Kidney (tissue), 14 donors: ENCODE measurements around the gene NCS1. TPM values are rescaled to one million over a fixed set of nuclear protein-coding genes. Genes with fewer than 3 reads are reported as not detected.
A peak's percentile ranks its signal among the peaks of the same experiment; 100 is the strongest.

Experiments used
- DNase-seq, 5 donors: peaks; one replicate each; pipeline ENCODE4 v3.0.0-alpha.2; 2013 to 2020
- FAIRE-seq: peaks from 2 replicates; lab custom pipeline; 2012; peaks lifted over from hg19 to GRCh38; lab: Jason Lieb, UNC
- H3K27ac ChIP-seq, 2 donors: one replicate each; pipeline ENCODE4 v1.7.0; 2013; ENCODE audit warnings: low read depth in 2 of 2, low read length in 2 of 2, inconsistent platforms in 1 of 2
- H3K27me3 ChIP-seq: one replicate; pipeline ENCODE4 v1.7.1; 2013; ENCODE audit warnings: low read length, inconsistent platforms; ENCODE audit not compliant: control insufficient read depth, insufficient read depth
- H3K36me3 ChIP-seq, 3 donors: one replicate each; pipeline versions ENCODE4 v1.7.0 to v1.7.1; 2013; ENCODE audit warnings: low read length in 3 of 3, control low read depth in 1 of 3, inconsistent platforms in 1 of 3; ENCODE audit not compliant: insufficient read depth in 3 of 3, control insufficient read depth in 2 of 3
- H3K4me1 ChIP-seq, 3 donors: one replicate each; pipeline versions ENCODE4 v1.7.0 to v1.7.1; 2013; ENCODE audit warnings: low read length in 3 of 3, inconsistent platforms in 1 of 3, low read depth in 1 of 3; ENCODE audit not compliant: control insufficient read depth in 2 of 3, insufficient read depth in 2 of 3
- H3K4me3 ChIP-seq, 3 donors: one replicate each; pipeline versions ENCODE4 v1.7.0 to v1.8.1; 2013; ENCODE audit warnings: low read length in 3 of 3, control low read depth in 1 of 3, inconsistent platforms in 1 of 3
- H3K9ac ChIP-seq, 3 donors: one replicate each; pipeline versions ENCODE4 v1.7.0 to v1.7.1; 2013; ENCODE audit warnings: low read length in 3 of 3, control low read depth in 1 of 3, inconsistent platforms in 1 of 3
- H3K9me3 ChIP-seq, 3 donors: one replicate each; pipeline versions ENCODE4 v1.7.0 to v1.7.1; 2013; ENCODE audit warnings: low read length in 3 of 3, control low read depth in 1 of 3, inconsistent platforms in 1 of 3; ENCODE audit not compliant: control insufficient read depth in 2 of 3, insufficient read depth in 1 of 3
- CTCF ChIP-seq: IDR thresholded peaks from 3 replicates; pipeline ENCODE4 v1.5.1; 2012; ENCODE audit warnings: mild to moderate bottlenecking, moderate library complexity, borderline replicate concordance; ENCODE audit not compliant: insufficient read depth; ENCODE audit errors: extremely low read depth
- intact Hi-C: fragments of 100-400 bp; cut with DNase I; formaldehyde crosslinking; loops from one replicate; pipeline ENCODE4 v1.11.1; 2022
- polyA plus RNA-seq: library from polyadenylated mRNA; stranded (reverse); fragments of 350-450 nt; fragmentation: Illumina TruSeq; extraction: RNeasy Lipid Tissue Mini Kit (QIAGEN cat#74804); gene quantifications from one replicate; pipeline ENCODE4 v1.2.3, GENCODE V29; 2014; ENCODE audit warnings: low read depth, low replicate concordance; ENCODE audit not compliant: insufficient read depth
- total RNA-seq: library from RNA; stranded (reverse); fragmentation: NEBNext Ultra II Directional; extraction: Animal tissue kit (Norgen Biotek cat#: 25700); gene quantifications from one replicate; pipeline ENCODE4 v1.2.1, GENCODE V29; 2021
- donor health status: control.
- donor health status: control.
- donor health status: control.
- donor health status: control.
- donor health status: control.
- donor health status: DM: yes; HTN: yes; CAD: no.
- donor health status: Normal renal cell carcinoma (clear cell type).

Gene NCS1
- total and polyA plus RNA-seq, 2 donors from 2014 or later, result 27.7 to 37.4 TPM

- FAIRE-seq, result no peak
- H3K36me3 ChIP-seq, result peaks cover 0 to 5% (median 0%) of the 10 kb centered on the region in 3 donors
- no peak for DNase-seq
- no peak overlapping the region for H3K9ac ChIP-seq
- H3K4me3 ChIP-seq, result no peak overlapping the region
- no peak for TF ChIP-seq CTCF
- intact Hi-C loops, result loop anchor here (10.0 kb wide), 1 partner anchor 119 kb away; no protein-coding TSS in a partner anchor
- H3K4me1 ChIP-seq, result no peaks in the 10 kb centered on the region
- H3K9me3 ChIP-seq, result no peaks in the 10 kb centered on the region
- no peak overlapping the region for H3K27ac ChIP-seq
- H3K27me3 ChIP-seq, result no peaks in the 10 kb centered on the region
Measured at GRCh38 chr9:130233587-130233945, 61.4 kb downstream of the NCS1 start.

GRCh38 chr9:130234340-130235260, 62.4 kb downstream of the NCS1 start:
- Histone ChIP-seq H3K4me1 (no peaks in the 10 kb centered on the region), H3K27ac (no peak overlapping the region), H3K9me3 (no peaks in the 10 kb centered on the region), H3K36me3 (peaks cover 0 to 5% (median 0%) of the 10 kb centered on the region in 3 donors), H3K27me3 (no peaks in the 10 kb centered on the region), H3K4me3 (no peak overlapping the region), H3K9ac (no peak overlapping the region)
- no peak for DNase-seq
- no peak for TF ChIP-seq CTCF
- no peak for FAIRE-seq
- intact Hi-C loops, result loop anchor here (10.0 kb wide), 1 partner anchor 120 kb away; no protein-coding TSS in a partner anchor

GRCh38 chr9:130235558-130236435, 63.6 kb downstream of the NCS1 start:
- DNase-seq, result peak in 4 of 5 donors; percentile 85 to 90 (median 88)
- Histone ChIP-seq H3K36me3 (peaks cover 0 to 5% (median 0%) of the 10 kb centered on the region in 3 donors), H3K27ac (no peak overlapping the region), H3K9ac (no peak overlapping the region), H3K4me1 (peaks cover 0 to 4% (median 0%) of the 10 kb centered on the region in 3 donors), H3K27me3 (no peaks in the 10 kb centered on the region), H3K9me3 (no peaks in the 10 kb centered on the region), H3K4me3 (no peak overlapping the region)
- intact Hi-C loops, result loop anchor here (10.0 kb wide), 1 partner anchor 121 kb away; no protein-coding TSS in a partner anchor
- no peak for FAIRE-seq
- peak; percentile 96 for TF ChIP-seq CTCF
